ENCODE results near the gene COG1. TPM values are rescaled to one million over a fixed set of nuclear protein-coding genes. Genes with fewer than 3 reads are reported as not detected.
A peak's percentile ranks its signal among the peaks of the same experiment; 100 is the strongest.

COG1 gene
- total and polyA plus RNA-seq, 9 of the 15 experiments (the other 6 are each of a cell fraction or from before 2014, with no cell fraction given) = 9.5 to 26.8 (median 12.9) TPM

DNA sequence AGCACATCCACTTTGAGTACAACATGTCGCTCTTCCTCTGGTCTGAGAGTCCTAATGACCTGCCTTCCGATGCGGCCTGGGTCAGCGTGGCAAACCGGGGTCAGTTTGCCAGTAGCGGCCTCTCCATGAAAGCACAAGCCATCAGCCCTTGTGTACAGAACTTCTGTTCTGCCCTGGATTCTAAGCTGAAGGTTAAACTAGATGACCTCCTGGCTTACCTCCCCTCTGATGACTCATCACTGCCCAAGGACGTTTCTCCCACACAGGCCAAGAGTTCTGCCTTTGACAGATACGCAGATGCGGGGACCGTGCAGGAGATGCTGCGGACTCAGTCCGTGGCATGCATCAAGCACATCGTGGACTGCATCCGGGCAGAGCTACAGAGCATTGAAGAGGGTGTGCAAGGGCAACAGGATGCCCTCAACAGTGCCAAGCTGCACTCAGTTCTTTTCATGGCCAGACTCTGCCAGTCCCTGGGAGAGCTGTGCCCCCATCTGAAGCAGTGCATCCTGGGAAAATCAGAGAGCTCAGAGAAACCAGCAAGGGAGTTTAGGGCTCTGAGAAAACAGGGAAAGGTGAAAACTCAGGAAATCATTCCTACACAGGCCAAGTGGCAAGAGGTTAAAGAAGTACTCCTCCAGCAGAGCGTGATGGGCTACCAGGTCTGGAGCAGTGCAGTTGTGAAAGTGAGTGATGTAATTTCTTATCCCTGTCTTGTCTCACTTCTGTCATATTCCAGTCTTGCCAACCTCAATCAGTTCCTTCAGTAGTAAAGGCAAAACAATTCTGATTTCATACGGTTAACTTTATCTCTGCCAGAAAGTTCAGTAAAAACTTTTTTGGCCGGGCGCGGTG is 8.6 kb downstream of the COG1 start (continued):
- TF ChIP-seq HOMEZ (CRISPR knock-in tag; IDR thresholded peaks at IDR 0.05) = no peak
- peak in 1 of 2 experiments; percentile 76; a peak in 1 of 4 replicates for TF ChIP-seq RCOR1 (IDR thresholded peaks at IDR 0.05; ENCODE audit: borderline replicate concordance in 1 of 2, low read depth in 2 of 2, low read length in 2 of 2)

- Histone ChIP-seq H3K27me3 (ENCODE audit: control insufficient read depth in 2 of 2, insufficient read depth in 2 of 2, low read length in 2 of 2) (no peaks in the 10 kb centered on the region), H3K4me2 (ENCODE audit: insufficient read depth, low read length) (no peak overlapping the region), H3K4me3 (no peak overlapping the region), H3K9me1 (ENCODE audit: control insufficient read depth, insufficient read depth, low read length) (peaks cover 4% of the 10 kb centered on the region), H2AFZ (ENCODE audit: low read depth, low read length) (no peak overlapping the region), H3K9me3 (replicated peaks; ENCODE audit: control insufficient read depth, insufficient read depth, low read depth, low read length) (no peaks in the 10 kb centered on the region; the same call in 1 of the 2 replicates), H3K4me1 (replicated peaks in 1 of 2; ENCODE audit: control insufficient read depth in 2 of 2, insufficient read depth in 2 of 2, low read length in 2 of 2) (peaks cover 3 to 8% of the 10 kb centered on the region in 2 experiments; a peak in 3 of 5 replicates), H3K27ac (ENCODE audit: extremely low read depth, low read depth, low read length) (no peak overlapping the region), H4K20me1 (replicated peaks; ENCODE audit: control insufficient read depth, insufficient read depth, low read length) (peaks cover 20% of the 10 kb centered on the region), H3K9ac (ENCODE audit: insufficient read depth in 1 of 2, low read depth in 2 of 2, low read length in 2 of 2) (no peak overlapping the region), H3K79me2 (ENCODE audit: control insufficient read depth, insufficient read depth, low read length) (no peaks in the 10 kb centered on the region), H3K36me3 (ENCODE audit: control insufficient read depth, insufficient read depth, low read length) (peaks cover 97% of the 10 kb centered on the region)
- FAIRE-seq (no peak), ATAC-seq (no peak), DNase-seq (ENCODE audit: extremely low read depth in 1 of 4, low spot score in 3 of 4) (no peak)
- ChIA-PET POLR2A (interaction anchor here (0.6 to 2.8 kb wide), 6 partner anchors 9 to 348 kb away, joined by 3 to 14 read pairs (median 4); partner anchors contain the start of gene COG1), CTCF (ENCODE audit: low intra/inter-chr PET ratio) (no interaction called here)
- no TSS peak for BruUV-seq (replicated peaks)
- intact Hi-C loops (cut with micrococcal nuclease) = no loop called here
- WGBS (ENCODE audit: insufficient coverage, low coverage, missing lambda C conversion rate) = 84% methylated on average over 8 of the region's 8 CpGs
- in situ Hi-C loops (cut with MboI) = no loop called here
- TF ChIP-seq HMG20A (CRISPR knock-in tag; conservative IDR thresholded peaks at IDR 0.05) = no peak
- TF ChIP-seq TCF15 (CRISPR knock-in tag; IDR thresholded peaks at IDR 0.05) = no peak
- TF ChIP-seq ID3 (CRISPR knock-in tag; IDR thresholded peaks at IDR 0.05) = no peak
- no peak for TF ChIP-seq ID3 (tag; IDR thresholded peaks at IDR 0.05)
- TF ChIP-seq SMARCB1 (IDR thresholded peaks at IDR 0.05; ENCODE audit: insufficient read length, low read depth) = no peak
- TF ChIP-seq FOS (IDR thresholded peaks at IDR 0.05; ENCODE audit: extremely low read depth, insufficient read length) = no peak
- TF ChIP-seq JUND (IDR thresholded peaks at IDR 0.05; ENCODE audit: borderline replicate concordance, low read depth, low read length) = no peak
- TF ChIP-seq JUND (tag; IDR thresholded peaks at IDR 0.05; ENCODE audit: borderline replicate concordance, low read depth, low read length) = no peak
- TF ChIP-seq EGR1 (conservative IDR thresholded peaks at IDR 0.05) = no peak
Measured at GRCh38 chr17:73203135-73203787, 10.4 kb downstream of the COG1 start.

All from K562 (cell line).